Measurements from ENCODE around the gene LRRC61.

LRRC61 gene

GRCh38 chr7:150333659-150334058 is 10.5 kb downstream of the LRRC61 start:
- DNase-seq: no peak

DNA sequence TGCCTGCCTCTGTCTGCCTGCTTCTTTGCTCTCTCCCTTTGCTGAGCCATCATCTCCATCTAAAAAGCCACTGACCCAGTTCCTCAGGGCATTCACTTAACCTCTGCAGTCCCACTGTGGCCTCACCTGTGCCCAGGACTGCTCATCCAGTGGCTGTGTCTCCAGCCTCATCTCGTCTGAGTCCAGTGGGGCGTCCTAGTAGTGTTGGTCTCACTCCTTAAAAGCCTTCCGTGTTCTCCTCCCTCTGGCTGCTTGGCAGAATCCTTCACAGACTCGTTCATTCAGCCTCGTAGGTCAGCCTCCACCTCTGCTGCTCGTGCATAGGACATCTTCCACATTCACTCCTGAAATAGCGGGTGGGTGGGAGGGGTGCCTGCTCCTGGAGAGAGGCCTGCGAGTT is 11.0 kb downstream of the LRRC61 start:
- no peak for DNase-seq

DNA sequence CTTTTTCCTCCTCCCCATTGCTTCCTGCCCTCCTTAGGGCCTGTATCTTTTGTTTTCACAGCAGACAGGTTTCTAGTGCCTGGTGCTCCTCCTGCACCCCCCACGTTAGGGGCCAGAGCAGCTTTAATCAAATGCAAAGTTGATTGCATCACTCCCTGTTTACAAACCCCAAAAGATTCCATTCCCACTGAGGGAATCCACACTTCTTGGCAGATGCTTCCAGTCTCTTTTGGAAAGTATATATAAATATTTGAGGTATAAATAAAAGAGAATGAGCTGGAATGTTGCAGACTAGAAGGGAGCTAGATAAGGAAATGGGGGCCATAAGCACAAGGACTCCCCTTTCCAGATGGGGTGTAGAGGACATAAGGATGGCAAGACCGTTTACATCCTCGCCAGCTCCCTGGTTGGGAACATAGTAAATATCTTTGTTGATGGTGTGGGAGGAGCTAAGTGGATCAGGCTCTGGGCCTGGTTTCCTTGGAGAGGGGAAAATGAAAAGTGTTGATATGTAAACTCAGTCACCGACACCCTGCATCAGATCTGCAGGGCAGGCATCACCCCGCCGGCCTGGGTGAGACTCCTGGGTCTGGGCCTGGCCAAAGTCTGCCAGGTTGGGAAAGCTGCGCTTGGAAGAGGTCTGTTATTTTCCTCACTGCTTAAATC is 12.1 kb downstream of the LRRC61 start:
- DNase-seq: no peak

- DNase-seq: no peak
Observed at GRCh38 chr7:150335774-150336112, 12.6 kb downstream of the LRRC61 start.

DNA sequence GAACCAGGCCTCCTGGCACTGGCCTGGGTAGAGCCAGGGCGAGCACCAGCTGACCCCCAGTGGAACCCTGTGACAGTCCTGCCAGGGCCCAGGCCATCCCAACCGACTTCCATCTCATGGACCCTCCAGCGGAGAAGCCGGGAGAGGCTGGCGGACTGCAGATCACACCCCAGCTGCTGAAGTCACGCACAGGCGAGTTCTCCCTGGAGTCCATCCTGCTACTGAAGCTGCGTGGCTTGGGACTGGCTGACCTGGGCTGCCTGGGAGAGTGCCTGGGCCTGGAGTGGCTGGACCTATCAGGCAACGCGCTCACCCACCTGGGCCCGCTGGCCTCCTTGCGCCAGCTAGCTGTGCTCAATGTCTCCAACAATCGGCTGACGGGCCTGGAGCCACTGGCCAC is 13.6 kb downstream of the LRRC61 start:
- DNase-seq: no peak

DNA sequence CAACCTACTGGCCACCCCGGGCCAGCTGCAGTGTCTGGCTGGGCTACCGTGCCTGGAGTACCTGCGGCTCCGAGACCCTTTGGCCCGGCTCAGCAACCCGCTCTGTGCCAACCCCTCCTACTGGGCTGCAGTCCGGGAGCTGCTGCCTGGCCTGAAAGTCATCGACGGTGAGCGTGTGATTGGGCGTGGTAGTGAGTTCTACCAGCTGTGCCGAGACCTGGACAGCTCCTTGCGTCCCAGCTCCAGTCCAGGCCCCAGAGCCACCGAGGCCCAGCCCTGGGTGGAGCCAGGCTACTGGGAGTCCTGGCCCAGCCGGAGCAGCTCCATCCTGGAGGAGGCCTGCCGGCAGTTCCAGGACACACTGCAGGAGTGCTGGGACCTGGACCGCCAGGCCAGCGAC is 14.0 kb downstream of the LRRC61 start:
- DNase-seq: no peak

- DNase-seq: no peak
Observed at GRCh38 chr7:150337659-150338081, 14.5 kb downstream of the LRRC61 start.

DNA sequence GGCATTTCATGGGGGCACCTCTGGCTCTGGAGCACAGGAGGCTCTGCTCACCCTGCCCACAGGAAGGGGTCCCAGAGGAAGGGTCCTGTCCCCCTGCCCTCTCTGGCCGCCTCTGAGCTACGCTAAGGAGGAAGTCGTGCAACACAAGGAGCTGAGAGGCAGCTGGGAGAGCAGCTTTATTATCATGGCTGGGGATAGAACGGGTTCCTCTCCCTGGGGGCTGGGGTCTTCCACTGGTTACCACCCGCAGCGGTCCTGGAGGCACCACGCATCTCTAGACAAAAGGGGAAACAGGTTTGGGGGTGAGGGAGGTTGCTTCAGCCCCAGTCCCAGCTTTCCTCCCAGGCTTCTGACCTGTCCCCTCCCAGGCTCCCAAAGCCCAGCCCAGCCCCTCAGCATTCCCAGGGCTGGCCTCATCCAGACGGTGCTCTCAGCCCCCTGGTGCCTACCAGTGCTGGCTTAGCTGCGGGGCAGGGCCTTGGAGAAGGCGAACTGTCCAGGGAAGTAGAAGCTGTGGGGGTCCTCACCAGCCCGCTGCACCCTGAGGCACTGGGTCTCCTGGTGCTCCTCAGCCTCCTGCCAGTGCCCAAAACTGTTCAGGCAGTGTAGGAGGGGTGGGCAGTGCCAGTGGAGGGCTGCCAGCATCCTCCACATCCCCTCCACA is 15.1 kb downstream of the LRRC61 start:
- DNase-seq: no peak

DNA sequence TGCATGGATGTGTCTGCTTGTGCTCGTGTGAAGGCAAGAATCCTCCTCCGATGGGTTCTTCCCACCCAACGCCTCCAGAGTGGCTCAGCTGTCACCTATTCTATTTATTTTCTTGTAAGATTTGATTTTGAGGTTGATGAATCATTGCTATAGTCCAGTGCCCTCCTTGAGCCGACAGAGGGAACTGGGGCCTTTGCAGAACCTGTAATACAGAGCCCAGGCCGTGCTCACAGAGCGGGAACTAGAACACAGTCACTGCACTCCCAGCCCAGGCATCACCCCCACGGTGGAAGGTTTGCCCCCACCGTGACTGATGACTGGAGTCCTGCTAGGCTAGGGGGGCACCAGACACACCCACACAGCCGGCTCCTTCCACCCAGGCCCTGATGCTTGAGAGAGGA is 16.3 kb downstream of the LRRC61 start:
- DNase-seq: no peak

GRCh38 chr7:150340024-150340749 is 17.0 kb downstream of the LRRC61 start:
- no peak for DNase-seq

DNA sequence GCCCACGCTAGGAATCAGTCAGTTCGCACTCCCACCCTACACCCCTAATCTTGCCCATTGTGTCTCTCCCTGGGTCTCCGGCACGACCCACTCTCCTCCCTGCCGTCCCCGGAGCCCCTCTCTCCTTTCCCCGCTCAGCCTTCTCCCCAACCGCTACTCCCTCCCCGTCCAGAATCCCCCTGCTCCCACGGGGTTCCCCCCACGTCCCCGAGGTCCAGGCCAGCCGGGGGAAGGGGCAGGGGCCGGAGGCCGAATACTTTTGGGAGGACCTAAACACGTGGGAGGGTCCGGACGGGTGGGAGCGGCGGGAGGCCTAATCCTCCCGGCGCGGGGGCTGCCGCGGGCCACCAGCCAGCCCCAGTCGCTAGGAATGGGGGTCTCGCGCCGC is 17.7 kb downstream of the LRRC61 start:
- no peak for DNase-seq

- no peak for DNase-seq
Observed at GRCh38 chr7:150341263-150342120, 18.3 kb downstream of the LRRC61 start, which contains the start of gene RARRES2. Gene RARRES2 (minus strand): TSS chr7:150341629. CDS start chr7:150340609, 1,020 bp downstream.

- DNase-seq: no peak
Observed at GRCh38 chr7:150342121-150342408, 18.9 kb downstream of the LRRC61 start.

GRCh38 chr7:150343225-150343624 is 20.1 kb downstream of the LRRC61 start:
- DNase-seq: no peak

DNA sequence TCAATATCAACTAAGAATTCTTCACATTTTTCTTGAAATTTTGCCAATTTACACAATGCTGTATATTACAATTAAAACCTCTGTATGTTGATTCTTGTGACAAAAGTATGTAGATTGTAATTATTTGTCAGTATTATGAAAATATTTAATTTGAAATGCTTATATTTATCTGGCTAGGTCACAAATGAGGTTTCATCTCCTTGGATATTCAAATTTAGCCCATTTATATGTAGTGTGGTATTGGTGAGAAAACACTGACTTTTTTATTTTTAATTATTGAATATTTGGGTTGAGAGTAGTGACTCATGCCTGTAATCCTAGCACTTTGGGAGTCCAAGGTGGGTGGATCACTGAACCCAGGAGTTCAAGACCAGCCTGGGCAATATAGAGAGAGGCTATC is 21.1 kb downstream of the LRRC61 start:
- DNase-seq: no peak

GRCh38 chr7:150345012-150345411 is 21.9 kb downstream of the LRRC61 start:
- no peak for DNase-seq

DNA sequence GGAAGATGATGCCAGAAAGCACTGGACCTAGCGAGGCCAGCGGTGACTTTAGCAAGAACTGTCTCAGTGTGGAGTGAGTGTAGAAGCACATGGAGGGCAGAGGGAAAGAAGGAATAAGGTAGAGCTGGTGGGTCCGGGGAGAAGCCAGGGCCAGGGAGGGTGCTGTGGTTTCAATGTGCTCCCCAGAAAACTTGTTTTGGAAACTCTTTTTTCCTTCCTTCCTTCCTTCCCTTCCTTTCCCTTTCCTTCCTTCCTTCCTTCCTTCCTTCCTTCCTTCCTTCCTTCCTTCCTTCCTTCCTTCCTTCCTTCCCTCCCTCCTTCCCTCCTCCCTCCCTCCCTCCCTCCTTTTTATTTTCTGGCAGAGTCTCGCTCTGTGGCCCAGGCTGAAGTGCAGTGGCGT is 23.8 kb downstream of the LRRC61 start:
- no peak for DNase-seq

DNA sequence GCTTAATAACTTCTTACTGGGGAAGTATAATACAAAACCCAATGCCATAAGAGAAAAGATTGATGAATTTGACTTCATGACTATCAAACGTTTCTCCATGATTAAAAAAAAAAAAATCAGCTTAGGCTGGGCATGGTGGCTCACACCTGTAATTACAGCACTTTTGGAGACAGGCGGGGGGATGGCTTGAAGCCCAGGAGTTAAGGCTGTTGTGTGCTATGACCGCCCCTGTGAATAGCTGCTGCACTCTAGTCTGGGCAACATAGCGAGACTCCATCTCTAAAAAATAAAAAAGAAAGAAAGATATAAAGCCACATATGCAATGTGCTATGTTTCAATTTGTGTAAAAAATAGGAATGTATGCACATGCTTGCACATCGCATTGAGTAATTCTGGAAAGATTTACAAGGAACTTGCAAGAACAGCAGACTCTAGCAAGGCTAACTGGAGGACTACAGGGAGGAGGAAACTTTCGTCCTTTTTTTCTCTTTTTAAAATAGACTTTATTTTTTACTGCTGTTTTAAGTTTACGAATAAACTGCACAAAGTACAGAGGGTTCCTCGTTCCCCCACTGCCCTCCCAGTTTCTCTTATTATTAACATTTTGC is 28.5 kb downstream of the LRRC61 start:
- no peak for DNase-seq

DNA sequence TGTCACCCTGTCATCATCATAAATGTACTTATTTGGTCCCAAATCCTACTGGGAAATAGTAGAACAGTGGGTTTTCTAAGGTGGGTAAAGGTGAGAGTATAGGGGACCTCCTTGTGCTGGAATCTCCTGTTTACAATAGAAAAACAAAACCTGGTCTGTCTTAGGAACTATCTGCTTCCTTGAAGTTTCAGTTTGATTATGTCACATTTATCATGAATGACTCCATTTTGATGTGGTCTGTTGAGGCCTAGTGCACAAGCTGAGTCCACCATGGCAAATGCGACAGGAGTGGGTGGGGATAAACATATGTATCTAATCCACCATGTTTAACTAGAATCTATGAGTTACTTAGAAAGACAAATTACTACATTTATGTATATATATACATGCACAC is 32.5 kb downstream of the LRRC61 start:
- no peak for DNase-seq

DNA sequence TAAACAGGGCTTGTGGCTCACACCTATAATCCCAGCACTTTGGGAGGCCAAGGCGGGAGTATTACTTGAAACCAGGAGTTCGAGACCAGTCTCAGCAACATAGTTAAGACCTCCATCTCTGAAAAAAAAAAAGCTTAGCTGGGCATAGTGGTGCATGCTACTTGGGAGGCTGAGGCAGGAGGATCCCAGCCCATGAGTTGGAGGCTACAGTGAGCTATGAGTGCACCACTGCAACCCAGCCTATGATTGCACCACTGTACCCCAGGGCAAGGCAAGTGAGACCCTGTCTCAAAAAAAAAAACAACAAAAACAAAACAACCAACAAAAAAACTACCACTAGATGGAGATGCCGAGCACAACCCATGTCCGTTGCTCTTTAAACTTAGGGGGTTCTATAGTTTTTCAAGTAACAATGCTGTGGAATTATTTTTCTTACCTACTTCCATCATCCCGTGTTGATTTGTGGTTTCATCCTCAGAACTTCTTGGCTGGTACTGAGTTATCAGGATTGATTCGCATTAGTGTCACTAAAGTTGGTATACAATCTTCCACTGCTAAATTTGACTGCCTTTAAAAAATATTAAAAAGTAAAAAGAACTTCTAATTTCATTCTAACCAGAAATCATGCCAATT is 33.2 kb downstream of the LRRC61 start:
- DNase-seq: peak; percentile 3

- no peak for DNase-seq
Observed at GRCh38 chr7:150357270-150357669, 34.1 kb downstream of the LRRC61 start.

- DNase-seq: no peak
Observed at GRCh38 chr7:150357771-150358427, 34.7 kb downstream of the LRRC61 start.

Data from NCI-H1436 (cell line).